Measurements from ENCODE around the gene BPIFB3. TPM values are rescaled to one million over a fixed set of nuclear protein-coding genes. Genes with fewer than 3 reads are reported as not detected.
"Not testable (repeated sequence)": the region's sequence is repeated elsewhere in the genome, so short reads cannot be mapped to it uniquely, and the experiment has no call there.

BPIFB3 gene
- total and polyA plus RNA-seq, 2 experiments from 2014 or later, result not detected

- TF ChIP-seq ZNF462 (CRISPR knock-in tag; IDR thresholded peaks at IDR 0.05), result no peak
- no peak for TF ChIP-seq POLR2AphosphoS5 (IDR thresholded peaks at IDR 0.05; ENCODE audit: low read depth)
- no peak for TF ChIP-seq NANOG (IDR thresholded peaks at IDR 0.05; ENCODE audit: borderline replicate concordance)
- TF ChIP-seq ZNF114 (CRISPR knock-in tag; IDR thresholded peaks at IDR 0.05), result no peak
Measured at GRCh38 chr20:33043731-33044181, 9.9 kb upstream of the BPIFB3 start (continued).

- peaks cover 29% of the 10 kb centered on the region for H3K9me3 Mint-ChIP-seq
- not testable (repeated sequence) for H3K27ac ChIP-seq (ENCODE audit: low read depth); H3K27me3 ChIP-seq (ENCODE audit: insufficient read depth); H4K20me1 ChIP-seq (replicated peaks; ENCODE audit: insufficient read depth); H3F3A ChIP-seq (replicated peaks; ENCODE audit: low read depth); H3K4me3 Mint-ChIP-seq; H3K27ac Mint-ChIP-seq; H3K4me1 Mint-ChIP-seq; H3K9me2 ChIP-seq (ENCODE audit: insufficient read depth); H3K36me3 Mint-ChIP-seq (ENCODE audit: low read depth); DNase-seq (ENCODE audit: low spot score); H3K4me2 ChIP-seq; H3K79me2 ChIP-seq (replicated peaks; ENCODE audit: insufficient read depth); H3K4me3 ChIP-seq; ATAC-seq; H3K4me1 ChIP-seq (ENCODE audit: insufficient read depth); H3K36me3 ChIP-seq (ENCODE audit: insufficient read depth); H2AFZ ChIP-seq
- H3K27me3 Mint-ChIP-seq (ENCODE audit: insufficient read depth, low read depth, poor library complexity), result peaks cover 11% of the 10 kb centered on the region
Measured at GRCh38 chr20:33045129-33045721, 8.5 kb upstream of the BPIFB3 start.

DNA sequence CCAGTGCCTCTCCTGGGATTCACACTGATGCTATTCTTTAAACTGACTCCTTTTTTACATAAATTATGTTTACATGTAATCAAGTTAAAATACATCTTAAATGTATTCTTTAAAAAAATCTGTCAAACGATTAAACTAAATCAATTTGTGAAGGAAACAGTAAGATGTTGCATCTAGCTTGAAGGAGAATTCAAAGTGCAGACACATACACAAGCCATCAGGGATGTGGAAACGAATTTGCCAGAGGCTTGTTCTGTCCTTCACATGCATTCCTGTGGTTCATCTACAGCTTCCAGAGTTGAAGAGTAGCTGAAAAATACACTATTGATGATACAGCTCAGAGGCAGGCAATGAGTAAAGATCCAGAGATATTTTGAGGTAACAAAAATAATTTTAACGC is 7.3 kb upstream of the BPIFB3 start:
- H3K4me1 ChIP-seq (ENCODE audit: insufficient read depth), result no peaks in the 10 kb centered on the region
- no peaks in the 10 kb centered on the region for H4K20me1 ChIP-seq (replicated peaks; ENCODE audit: insufficient read depth)
- DNase-seq (ENCODE audit: low spot score), result no peak
- peaks cover 10% of the 10 kb centered on the region for H3K27me3 Mint-ChIP-seq (ENCODE audit: insufficient read depth, low read depth, poor library complexity)
- no peak overlapping the region for H3K4me2 ChIP-seq
- H3K27me3 ChIP-seq (ENCODE audit: insufficient read depth), result no peaks in the 10 kb centered on the region
- no peaks in the 10 kb centered on the region; the same call in 1 of the 2 replicates for H3K36me3 ChIP-seq (ENCODE audit: insufficient read depth)
- peaks cover 9% of the 10 kb centered on the region for H3K36me3 Mint-ChIP-seq (ENCODE audit: low read depth)
- H3K79me2 ChIP-seq (replicated peaks; ENCODE audit: insufficient read depth), result no peaks in the 10 kb centered on the region
- H3K4me3 ChIP-seq, result no peak overlapping the region
- TF ChIP-seq CREB1 (CRISPR knock-in tag; IDR thresholded peaks at IDR 0.05; ENCODE audit: low read depth), result no peak
- TF ChIP-seq JUNB (IDR thresholded peaks at IDR 0.05; ENCODE audit: unreplicated experiment), result no peak
- no peak for TF ChIP-seq POLR2AphosphoS5 (IDR thresholded peaks at IDR 0.05; ENCODE audit: low read depth)
- H3F3A ChIP-seq (replicated peaks; ENCODE audit: low read depth), result no peaks in the 10 kb centered on the region
- no peak overlapping the region for H2AFZ ChIP-seq
- peaks cover 3% of the 10 kb centered on the region; the same call in 1 of the 2 replicates for H3K9me2 ChIP-seq (ENCODE audit: insufficient read depth)
- H3K27ac Mint-ChIP-seq, result no peak overlapping the region
- peaks cover 29% of the 10 kb centered on the region for H3K9me3 Mint-ChIP-seq
- H3K4me3 Mint-ChIP-seq, result no peak overlapping the region
- H3K27ac ChIP-seq (ENCODE audit: low read depth), result no peak overlapping the region
- ATAC-seq, result no peak
- no peaks in the 10 kb centered on the region for H3K4me1 Mint-ChIP-seq

Data from GM23338 (cell line).